GM18498 (cell line): Measurements from ENCODE around the gene ZNF709.
"Not testable (repeated sequence)": the region's sequence is repeated elsewhere in the genome, so short reads cannot be mapped to it uniquely, and the experiment has no call there.

ENCODE experiments used
- ATAC-seq: cut with Tn5 transposase; IDR thresholded peaks from one replicate; pipeline ENCODE4 v1.9.1; 2021; ENCODE audit warnings: mild to moderate bottlenecking, moderate library complexity; ENCODE audit not compliant: unreplicated experiment

ZNF709 gene

GRCh38 chr19:12453495-12453894 is 31.1 kb downstream of the ZNF709 start:
- ATAC-seq: no peak

DNA sequence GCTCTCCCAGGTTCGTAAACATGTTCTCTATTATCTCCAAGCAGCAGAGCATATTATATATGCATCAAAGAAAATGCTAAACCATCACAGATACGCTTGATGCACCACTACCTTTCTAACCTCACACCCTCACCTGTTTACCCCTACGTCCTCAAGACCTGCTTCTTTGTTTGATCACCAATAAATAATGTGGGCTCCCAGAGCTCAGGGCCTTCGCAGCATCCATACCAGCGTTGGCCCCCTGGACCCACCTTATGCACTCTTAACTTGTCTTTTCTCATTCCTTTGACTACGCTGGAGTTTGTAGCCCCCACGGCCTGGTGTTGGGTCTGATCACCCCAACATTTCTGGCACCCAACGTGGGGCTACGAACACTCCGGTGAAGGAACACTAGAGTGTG is 33.8 kb downstream of the ZNF709 start:
- no peak for ATAC-seq

GRCh38 chr19:12448808-12449207 is 35.8 kb downstream of the ZNF709 start:
- ATAC-seq: no peak

DNA sequence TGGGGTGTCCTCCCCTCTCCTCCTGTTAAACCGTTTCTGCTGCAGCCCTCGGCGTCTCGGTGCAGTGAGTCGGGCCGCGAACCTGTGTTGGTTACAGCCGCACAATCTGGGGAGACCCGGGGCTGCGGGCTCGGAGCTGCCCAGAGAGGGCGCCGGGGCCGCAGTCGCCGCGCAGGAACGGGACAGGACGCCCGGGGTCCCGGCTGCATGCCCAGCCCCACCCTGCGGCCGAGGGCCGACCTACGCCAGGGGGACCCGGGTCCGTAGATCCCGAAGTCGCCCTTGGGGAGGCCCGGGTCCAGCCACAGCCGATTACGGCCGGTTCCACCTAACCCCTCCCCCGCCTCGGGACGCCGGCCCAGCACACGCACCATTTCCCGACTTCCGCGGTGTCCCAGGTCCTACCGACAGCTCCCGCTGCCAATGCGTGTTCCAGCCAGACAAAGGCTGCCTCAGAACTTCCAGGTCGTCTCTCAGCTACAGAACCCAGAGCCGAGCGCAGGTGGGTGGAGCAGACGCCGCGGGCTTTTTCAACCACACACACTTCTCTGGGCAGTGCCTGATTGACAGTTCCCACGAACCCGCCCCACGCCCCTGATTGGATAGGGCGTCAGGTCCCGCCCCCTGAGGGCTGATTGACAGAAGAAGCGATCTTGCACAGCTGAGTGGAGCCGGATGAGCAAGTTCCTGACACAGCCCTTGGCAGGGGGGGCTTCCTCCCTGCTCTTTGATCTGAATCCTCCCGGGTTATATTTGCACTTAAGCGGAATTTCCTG is 43.9 kb downstream of the ZNF709 start, which contains the start of gene ZNF443:
Gene ZNF443, minus strand, starts transcription at position 481 of the 776 bp plus-strand sequence. Its CDS starts 107 bp downstream, at position 374.
- peak; percentile 94 for ATAC-seq

DNA sequence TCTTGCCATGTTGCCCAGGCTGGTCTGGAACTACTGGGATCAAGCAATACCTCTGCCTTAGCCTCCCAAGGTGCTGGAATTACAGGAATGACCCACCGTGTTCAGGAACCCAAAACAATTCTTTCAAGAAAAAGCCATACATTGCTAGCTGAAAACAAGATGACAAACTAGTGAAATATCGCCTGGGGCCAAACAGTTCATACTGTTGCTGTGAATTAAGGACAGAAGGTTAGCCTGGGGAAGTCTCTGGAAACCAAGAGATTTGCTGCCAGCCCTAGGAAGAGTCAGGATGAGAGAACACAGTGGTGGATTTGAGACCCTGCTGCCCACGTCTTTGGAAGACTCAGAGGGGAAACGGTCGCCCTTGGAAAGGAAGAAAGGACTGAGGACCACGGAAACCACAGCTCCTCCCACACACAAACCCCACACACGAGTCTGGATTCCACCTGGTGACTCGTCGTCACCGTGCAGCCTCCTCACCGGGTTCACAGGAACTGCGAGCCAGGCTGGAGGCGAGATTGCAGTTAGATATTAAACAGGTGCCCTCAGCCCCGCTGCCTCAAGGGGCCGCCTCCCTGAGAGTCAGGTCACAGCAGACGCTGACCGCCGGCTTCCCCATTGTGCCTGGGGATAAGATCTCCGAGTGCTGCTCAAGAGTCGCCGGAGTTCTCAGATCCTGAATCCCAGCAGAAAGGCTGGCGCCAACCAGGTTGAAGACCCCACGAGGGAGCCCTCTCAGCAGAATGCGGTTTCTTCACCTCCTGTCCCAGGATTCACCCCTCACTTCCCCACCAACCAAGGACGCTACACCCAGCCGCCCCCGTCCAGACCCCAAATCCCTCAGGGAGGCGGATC is 44.7 kb downstream of the ZNF709 start:
- peak; percentile 31 for ATAC-seq

- not testable (repeated sequence) for ATAC-seq
Measured at GRCh38 chr19:12430726-12431299, 53.8 kb downstream of the ZNF709 start.

DNA sequence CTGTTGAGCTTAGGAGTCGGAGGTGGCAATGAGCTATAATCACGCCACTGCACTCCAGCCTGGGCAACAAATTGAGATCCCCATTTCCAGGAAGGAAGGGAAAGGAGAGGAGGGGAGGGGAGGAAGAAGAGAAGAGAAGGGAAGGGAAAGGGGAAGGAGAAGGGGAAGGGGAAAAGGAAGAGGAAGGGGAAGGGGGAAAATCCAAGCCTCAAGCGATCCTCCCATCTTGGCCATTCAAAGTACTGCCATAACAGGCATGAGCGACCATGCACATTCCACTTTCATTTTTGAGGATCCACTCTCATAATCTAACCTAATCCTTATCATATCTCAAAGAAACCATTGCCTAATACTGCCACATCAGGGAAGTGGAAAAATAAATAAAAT is 58.7 kb downstream of the ZNF709 start:
- no peak for ATAC-seq

GRCh38 chr19:12425236-12425887 is 59.3 kb downstream of the ZNF709 start:
- ATAC-seq: no peak

DNA sequence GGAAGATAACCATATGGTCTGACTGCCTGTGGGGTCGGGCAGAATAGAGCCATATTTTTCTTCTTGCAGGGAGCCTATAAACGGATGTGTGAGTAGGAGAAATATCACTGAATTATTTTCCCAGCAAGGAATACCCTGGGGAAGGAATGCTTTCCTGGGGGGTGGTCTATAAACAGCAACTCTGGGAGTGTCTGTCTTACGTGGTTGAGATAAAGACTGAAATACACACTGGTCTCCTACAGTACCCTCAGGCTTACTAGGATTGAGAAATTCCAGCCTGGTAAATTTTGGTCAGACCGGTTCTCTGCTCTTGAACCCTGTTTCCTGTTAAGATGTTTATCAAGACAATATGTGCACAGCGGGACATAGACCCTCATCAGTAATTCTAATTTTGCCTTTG is 67.3 kb downstream of the ZNF709 start:
- ATAC-seq: not testable (repeated sequence)

DNA sequence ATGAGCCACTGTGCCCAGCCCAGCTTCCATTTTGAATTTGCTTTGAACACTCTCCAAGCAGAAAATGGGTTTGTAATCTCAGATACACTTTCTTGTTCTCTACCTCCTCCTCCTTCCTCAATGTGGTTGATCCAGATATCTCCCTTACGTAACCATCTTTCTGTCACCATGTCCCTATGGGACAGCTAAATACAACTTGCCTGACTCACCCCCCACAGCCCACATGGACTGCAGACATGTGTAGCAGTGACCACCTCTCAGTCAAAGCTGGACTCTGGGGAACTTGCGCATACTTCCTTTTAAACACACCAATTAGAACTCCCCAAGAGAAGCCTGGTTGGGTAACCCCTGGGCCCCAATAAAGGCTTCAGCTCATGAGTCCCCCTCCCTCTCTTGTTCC is 72.7 kb downstream of the ZNF709 start:
- ATAC-seq: no peak
